HK-2 (cell line): ENCODE measurements around the gene EDN1.

Experiments
- DNase-seq: peaks from one replicate; pipeline ENCODE4 v3.0.0-alpha.2; 2018; ENCODE audit not compliant: unreplicated experiment

EDN1 gene

GRCh38 chr6:12289933-12290820 lies at the start of gene EDN1:
Gene EDN1 (plus strand): TSS chr6:12290361. CDS start chr6:12290630, 269 bp downstream.
- peak; percentile 83 for DNase-seq

- no peak for DNase-seq
Observed at GRCh38 chr6:12241493-12242175, 48.5 kb upstream of the EDN1 start.

- DNase-seq: no peak
Observed at GRCh38 chr6:12243169-12243568, 47.0 kb upstream of the EDN1 start.

GRCh38 chr6:12245360-12245759 lies 44.8 kb upstream of the EDN1 start:
- DNase-seq: no peak

DNA sequence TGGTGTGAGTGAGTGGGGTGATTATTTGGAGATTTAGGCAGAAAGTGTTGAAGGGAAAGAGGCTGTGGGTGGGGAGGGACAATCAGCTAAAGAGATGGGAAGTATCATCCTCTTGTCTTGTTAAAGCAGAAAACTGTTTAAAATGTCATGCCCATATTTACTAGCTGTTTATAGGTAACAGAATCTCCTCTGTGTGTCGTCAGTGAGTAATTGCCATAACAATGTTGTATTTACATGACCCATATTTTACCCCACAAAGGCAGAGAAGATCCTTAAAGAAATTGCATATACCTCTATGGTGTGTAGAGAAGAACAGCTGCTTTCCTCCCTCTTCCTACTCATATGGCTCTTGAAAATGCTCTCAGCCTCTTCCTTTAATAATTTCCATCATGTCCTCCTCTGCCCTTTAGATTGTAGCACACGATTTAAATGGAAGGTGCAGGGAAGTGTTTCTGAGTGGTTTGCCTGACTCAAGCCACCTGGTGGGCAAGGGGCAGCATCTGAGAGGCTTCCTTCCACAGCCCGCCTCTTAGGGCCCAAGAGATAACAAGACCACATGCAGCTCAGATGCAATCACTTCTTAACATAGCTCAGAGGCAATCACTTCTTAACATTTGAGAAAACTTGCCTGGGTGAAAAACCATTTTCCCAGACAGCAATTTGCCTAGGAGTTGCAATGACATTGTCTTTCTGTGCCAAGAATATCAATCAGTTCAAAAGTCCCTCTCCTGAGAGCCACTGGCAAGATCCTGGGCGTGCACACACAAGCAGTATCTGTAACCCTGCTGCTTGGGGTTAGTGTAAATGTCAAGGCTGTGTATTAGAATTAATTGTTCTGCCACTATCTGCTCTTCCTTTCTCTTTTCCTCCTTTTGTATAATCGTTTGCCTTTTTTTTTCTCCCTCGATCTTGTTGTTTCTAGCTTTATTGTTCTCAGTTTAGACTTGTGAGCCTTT lies 44.1 kb upstream of the EDN1 start:
- DNase-seq: no peak

DNA sequence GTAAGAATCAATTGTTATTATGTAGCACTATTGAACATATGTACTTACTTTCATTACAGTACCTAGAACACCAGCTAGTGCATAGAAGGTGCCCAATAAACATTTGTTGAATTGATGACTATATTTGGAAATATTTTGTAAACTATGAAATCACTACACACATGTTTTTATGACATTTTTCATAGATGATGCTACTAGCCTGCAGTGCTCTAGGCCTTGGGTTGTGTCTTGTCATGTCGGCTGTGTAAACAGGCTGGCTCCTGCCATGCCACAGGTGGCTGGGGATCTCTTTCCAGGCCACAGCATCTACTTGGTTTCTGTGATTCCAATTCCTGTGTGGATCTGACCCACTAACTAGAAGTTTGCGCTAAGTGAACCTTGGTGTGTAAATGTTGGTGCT lies 43.3 kb upstream of the EDN1 start:
- DNase-seq: no peak

DNA sequence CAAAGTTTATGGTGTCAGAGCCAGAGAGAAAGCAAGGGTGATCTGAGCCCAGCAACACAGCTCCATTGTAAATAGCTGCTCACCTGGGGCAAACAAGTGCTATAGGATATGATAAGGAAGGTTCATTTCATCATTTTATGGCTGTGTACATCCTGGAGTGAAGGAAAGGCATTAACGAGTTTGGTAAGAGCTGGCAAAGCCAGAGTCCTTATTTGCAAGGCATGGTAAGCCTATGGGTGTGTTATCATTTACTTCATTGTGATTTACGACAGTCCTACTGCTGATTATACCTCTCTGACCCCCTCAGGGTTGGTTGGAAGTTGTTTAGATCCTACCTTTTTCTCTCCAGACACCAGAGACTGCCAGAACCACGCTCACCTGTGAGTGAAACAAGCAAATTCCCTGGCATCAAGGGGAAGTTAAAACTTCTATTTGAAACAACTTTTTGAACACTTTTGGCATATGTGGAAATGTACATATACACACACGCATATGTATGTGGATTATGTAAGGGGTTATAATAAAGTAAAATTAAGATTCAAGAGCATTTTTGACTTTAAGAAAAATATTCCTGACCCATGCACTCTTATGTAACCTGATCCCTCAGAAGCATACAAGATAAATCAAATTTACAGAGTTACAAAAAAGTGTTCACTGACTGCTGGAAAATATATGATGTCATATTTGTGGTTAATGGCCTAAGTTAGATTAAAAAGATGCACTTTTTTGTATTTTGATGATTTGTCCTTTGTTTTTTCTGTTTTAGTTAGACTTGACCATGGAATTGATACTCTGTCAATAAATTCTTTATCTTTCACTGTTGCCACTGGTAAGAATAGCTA lies 40.4 kb upstream of the EDN1 start:
- DNase-seq: no peak

- DNase-seq: no peak
Observed at GRCh38 chr6:12250383-12250770, 39.8 kb upstream of the EDN1 start.

GRCh38 chr6:12254210-12254609 lies 36.0 kb upstream of the EDN1 start:
- no peak for DNase-seq

GRCh38 chr6:12258191-12258590 lies 32.0 kb upstream of the EDN1 start:
- DNase-seq: no peak

DNA sequence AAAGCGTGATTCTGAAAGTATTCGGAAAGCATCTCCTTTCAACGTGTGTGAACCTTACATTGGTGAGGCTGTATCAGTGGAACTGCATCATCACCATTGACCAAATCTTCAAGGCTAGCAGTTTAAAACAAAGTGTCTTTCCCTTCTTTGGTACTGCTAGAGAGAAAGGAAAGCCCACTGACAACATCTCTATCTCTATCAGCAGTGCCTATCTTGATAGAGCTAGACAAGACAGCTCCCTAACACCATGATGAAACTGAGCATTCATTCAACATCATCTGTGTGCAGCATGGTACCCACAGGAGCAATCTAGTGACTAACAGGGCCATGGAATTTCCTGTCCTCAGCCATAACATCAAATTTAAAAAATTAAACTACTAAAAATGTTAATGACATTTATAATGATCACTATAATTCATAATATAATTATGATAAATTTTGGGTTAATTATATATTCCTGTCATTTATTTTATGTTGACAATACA lies 31.5 kb upstream of the EDN1 start:
- DNase-seq: no peak

GRCh38 chr6:12260458-12261093 lies 29.6 kb upstream of the EDN1 start:
- DNase-seq: no peak

- DNase-seq: no peak
Observed at GRCh38 chr6:12261502-12261901, 28.7 kb upstream of the EDN1 start.

DNA sequence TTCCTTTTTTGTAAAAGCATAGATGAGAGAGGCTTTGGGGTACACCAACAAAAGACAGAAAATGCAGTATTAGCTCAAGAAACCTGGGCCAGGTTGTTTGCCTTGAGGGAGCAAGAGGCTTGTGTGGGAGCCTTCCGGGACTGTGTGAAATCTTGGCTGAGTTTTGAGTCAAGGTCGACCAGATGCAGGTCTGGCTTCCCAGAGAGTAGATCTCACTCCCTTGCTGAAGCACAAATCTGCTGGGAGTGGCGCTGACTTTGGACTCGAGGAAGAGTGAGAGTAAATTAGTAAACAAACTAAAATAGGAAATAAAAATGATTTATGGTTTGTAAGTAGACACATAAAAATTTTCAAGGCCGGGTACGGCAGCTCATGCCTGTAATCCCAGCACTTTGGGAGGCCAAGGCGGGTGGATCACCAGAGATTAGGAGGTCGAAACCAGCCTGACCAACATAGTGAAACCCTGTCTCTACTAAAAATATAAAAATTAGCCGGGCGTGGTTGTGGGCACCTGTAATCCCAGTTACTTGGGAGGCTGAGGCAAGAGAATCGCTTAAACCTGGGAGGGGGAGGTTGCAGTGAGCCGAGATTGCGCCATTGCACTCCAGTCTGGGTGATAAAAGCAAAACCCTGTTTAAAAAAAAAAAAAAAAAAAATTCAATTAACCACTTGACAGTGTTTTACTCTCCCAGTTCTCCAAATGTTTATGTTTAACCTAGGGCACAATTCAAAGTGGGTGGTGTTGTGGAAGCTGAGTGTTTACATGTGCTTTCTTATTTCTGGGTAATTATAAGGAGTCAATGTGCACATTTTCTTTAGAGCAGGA lies 27.7 kb upstream of the EDN1 start:
- DNase-seq: no peak

GRCh38 chr6:12263403-12263802 lies 26.8 kb upstream of the EDN1 start:
- no peak for DNase-seq

DNA sequence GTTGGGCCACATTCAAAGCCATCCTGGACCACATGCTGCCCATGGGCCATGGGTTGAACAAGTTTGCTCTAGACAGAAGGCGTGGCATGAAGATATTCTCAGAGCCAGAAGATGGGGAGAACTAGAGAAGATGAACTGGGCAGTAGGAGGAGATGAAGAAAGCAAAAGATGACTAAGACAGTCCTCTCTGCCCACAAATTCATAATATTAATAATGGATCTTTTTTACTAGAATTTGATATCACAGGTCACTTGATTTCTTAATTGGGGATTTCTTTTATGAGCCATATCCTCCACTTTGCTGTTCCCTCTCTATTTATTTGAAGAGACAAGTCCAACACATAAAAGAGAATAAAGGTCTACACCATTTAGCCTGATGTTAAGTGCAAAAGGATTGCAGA lies 25.5 kb upstream of the EDN1 start:
- no peak for DNase-seq

DNA sequence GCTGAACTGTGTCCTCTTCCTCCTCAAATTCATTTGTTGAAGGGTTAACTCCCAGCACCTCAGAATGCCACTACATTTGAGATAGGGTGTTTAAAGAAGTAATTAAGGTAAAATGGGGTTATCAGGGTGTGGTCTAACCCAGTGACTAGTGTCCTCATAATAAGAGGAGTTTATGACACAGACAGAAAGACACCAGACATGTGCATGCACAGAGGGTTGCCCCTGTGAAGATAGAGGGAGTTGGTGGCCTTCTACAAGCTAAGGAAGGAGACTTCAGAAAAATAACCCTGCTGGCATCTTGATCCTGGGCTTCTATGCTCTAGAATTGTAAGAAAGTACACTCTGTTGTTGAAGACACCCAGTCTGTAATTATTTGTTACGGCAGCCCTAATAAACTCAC lies 24.9 kb upstream of the EDN1 start:
- DNase-seq: no peak

DNA sequence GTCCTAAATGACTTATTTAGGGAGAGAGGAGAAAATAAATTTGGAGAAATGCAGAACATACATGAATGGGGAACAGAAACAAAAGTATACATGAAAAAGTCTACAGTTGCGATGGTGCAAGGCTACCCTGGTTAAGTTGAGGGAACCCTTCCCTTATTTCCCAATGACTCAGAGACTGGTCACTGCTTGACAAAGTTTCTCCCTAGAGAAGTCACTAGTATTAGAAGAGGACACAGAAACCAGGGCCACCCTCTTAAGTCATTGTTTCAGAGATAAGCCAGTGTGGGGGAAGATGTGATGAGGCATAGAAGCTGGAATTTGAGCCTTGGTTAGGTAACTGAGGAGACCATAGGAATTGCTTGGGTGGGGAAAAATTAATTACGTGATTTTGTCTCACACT lies 24.4 kb upstream of the EDN1 start:
- DNase-seq: no peak

DNA sequence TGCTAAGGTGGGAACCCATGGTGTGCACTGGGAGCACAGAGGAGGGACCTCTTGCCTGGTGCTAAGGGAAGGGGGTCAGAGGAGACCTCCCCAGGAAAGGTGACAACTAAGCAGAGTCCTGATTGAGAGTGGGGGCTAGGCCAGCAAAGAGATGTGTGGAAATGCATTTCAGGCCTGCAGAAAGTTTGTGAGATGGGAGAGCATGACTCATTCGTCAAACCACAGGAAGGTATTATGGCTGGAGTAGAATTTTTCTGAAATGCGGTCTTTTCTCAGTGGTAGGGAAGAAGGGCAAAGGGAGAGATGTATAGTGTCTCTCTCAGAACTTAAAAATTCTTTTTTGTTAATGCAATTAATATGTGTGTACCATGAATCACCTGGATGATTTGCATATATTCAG lies 23.6 kb upstream of the EDN1 start:
- DNase-seq: no peak

GRCh38 chr6:12269110-12269509 lies 21.1 kb upstream of the EDN1 start:
- no peak for DNase-seq
